K562 (cell line): ENCODE measurements around the gene RHOF. TPM values are rescaled to one million over a fixed set of nuclear protein-coding genes. Genes with fewer than 3 reads are reported as not detected.

Source experiments
- ATAC-seq: fragments of 200-7000 bp; cut with Tn5 transposase; 3 replicates; pipeline ENCODE4 v1.9.1; 2020; ENCODE audit warnings: moderate library complexity
- BruUV-seq: library from RNA; stranded (reverse); fragments of 400-500 nt; replicated peaks from 2 replicates; lab custom pipeline; 2021; lab: Mats Ljungman, UMichigan
- CTCF ChIA-PET: fragments of 300-600 bp; formaldehyde crosslinking; extraction: SDS; loops from one replicate; lab custom pipeline; 2021; ENCODE audit warnings: low intra/inter-chr PET ratio; lab: Yijun Ruan, JAX
- POLR2A ChIA-PET: fragments of 300-600, 350-650 bp; sonication (Branson Sonifier 250); formaldehyde crosslinking; extraction: SDS; loops from one replicate; lab custom pipeline; 2021; ENCODE audit warnings: antibody characterized with exemption, inconsistent platforms; lab: Yijun Ruan, JAX
- DNase-seq, 4 experiments: peaks; one replicate each; pipeline versions ENCODE4 v3.0.0 to v3.0.0-alpha.2; 2011 to 2018; ENCODE audit warnings: low spot score in 3 of 4, mixed read lengths in 3 of 4; ENCODE audit errors: extremely low read depth in 1 of 4
- FAIRE-seq: peaks from 2 replicates; lab custom pipeline; 2011; peaks lifted over from hg19 to GRCh38; lab: Jason Lieb, UNC
- H2AFZ ChIP-seq: 2 replicates; pipeline ENCODE4 v1.6.0; 2011; ENCODE audit warnings: low read depth, low read length, control low read depth, inconsistent platforms
- H3K27ac ChIP-seq: fragments of 200-600 bp; 3 replicates; pipeline ENCODE4 v1.8.0; 2011; ENCODE audit warnings: low read depth, mild to moderate bottlenecking, control low read depth, inconsistent platforms, low read length, moderate library complexity, mixed read lengths; ENCODE audit errors: extremely low read depth
- H3K27me3 ChIP-seq, 2 experiments: fragments of 300-600 bp in 1 of 2; 2 replicates in 1 of 2; 3 replicates in 1 of 2; pipeline versions ENCODE4 v1.6.0 to v1.8.0; 2011; ENCODE audit warnings: inconsistent platforms in 2 of 2, low read length in 2 of 2, mild to moderate bottlenecking in 1 of 2, mixed read lengths in 1 of 2, moderate library complexity in 1 of 2; ENCODE audit not compliant: control insufficient read depth in 2 of 2, insufficient read depth in 2 of 2
- H3K36me3 ChIP-seq: fragments of 300-600 bp; 3 replicates; pipeline ENCODE4 v1.8.0; 2011; ENCODE audit warnings: mild to moderate bottlenecking, low read length, inconsistent platforms; ENCODE audit not compliant: control insufficient read depth, insufficient read depth
- H3K4me1 ChIP-seq, 2 experiments: fragments of 200-600 bp in 1 of 2; replicated peaks in 1 of 2; 2 replicates in 1 of 2; 3 replicates in 1 of 2; pipeline versions ENCODE4 v1.5.1 to v1.8.0; 2011; ENCODE audit warnings: inconsistent platforms in 2 of 2, low read length in 2 of 2, mild to moderate bottlenecking in 1 of 2, mixed read lengths in 1 of 2, moderate library complexity in 1 of 2; ENCODE audit not compliant: control insufficient read depth in 2 of 2, insufficient read depth in 2 of 2
- H3K4me2 ChIP-seq: 2 replicates; pipeline ENCODE4 v1.6.1; 2011; ENCODE audit warnings: low read length, control low read depth, inconsistent platforms, mixed read lengths; ENCODE audit not compliant: insufficient read depth
- H3K4me3 ChIP-seq: fragments of 200-600 bp; sonication (generic), shearing (Covaris generic); 2 replicates; pipeline ENCODE4 v1.5.1; 2016; ENCODE audit warnings: control low read depth, inconsistent platforms
- H3K79me2 ChIP-seq: fragments of 200-600 bp; 3 replicates; pipeline ENCODE4 v1.8.0; 2011; ENCODE audit warnings: low read length, inconsistent platforms; ENCODE audit not compliant: control insufficient read depth, insufficient read depth
- H3K9ac ChIP-seq, 2 experiments: 2 replicates each; pipeline versions ENCODE4 v1.6.0 to v1.6.1; 2011; ENCODE audit warnings: low read depth in 2 of 2, low read length in 2 of 2, control low read depth in 1 of 2, inconsistent platforms in 1 of 2, mild to moderate bottlenecking in 1 of 2, mixed read lengths in 1 of 2; ENCODE audit not compliant: insufficient read depth in 1 of 2
- H3K9me1 ChIP-seq: one replicate; pipeline ENCODE4 v1.6.0; 2011; ENCODE audit warnings: inconsistent platforms, mild to moderate bottlenecking, low read length, moderate library complexity; ENCODE audit not compliant: control insufficient read depth, insufficient read depth
- H3K9me3 ChIP-seq: replicated peaks from 2 replicates; pipeline ENCODE4 v1.5.1; 2011; ENCODE audit warnings: low read depth, low read length, inconsistent platforms; ENCODE audit not compliant: control insufficient read depth, insufficient read depth
- H4K20me1 ChIP-seq: replicated peaks from 2 replicates; pipeline ENCODE4 v1.6.1; 2011; ENCODE audit warnings: low read length, inconsistent platforms, mixed read lengths; ENCODE audit not compliant: control insufficient read depth, insufficient read depth
- ATF6 ChIP-seq: sonication (generic); formaldehyde crosslinking; IDR thresholded peaks from 2 replicates; pipeline ENCODE4 v1.4.0; 2020; ENCODE audit warnings: mild to moderate bottlenecking, missing genetic modification reagents
- CEBPB ChIP-seq: fragments of 450-650 bp; IDR thresholded peaks from 2 replicates; pipeline ENCODE4 v1.6.1; 2016; ENCODE audit warnings: missing genetic modification characterization, missing compliant biosample characterization
- CHAMP1 ChIP-seq: fragments of 450-650 bp; IDR thresholded peaks from 2 replicates; pipeline ENCODE4 v1.6.1; 2016; ENCODE audit warnings: mild to moderate bottlenecking
- CREB3L1 ChIP-seq: fragments of 450-650 bp; IDR thresholded peaks from 2 replicates; pipeline ENCODE4 v1.6.1; 2014; ENCODE audit warnings: low read depth, mild to moderate bottlenecking, moderate library complexity, borderline replicate concordance
- DPF2 ChIP-seq: fragments of 450-650 bp; IDR thresholded peaks from 2 replicates; pipeline ENCODE4 v1.6.1; 2016
- NCOA6 ChIP-seq: fragments of 450-650 bp; IDR thresholded peaks from 2 replicates; pipeline ENCODE4 v1.6.1; 2017; ENCODE audit warnings: mild to moderate bottlenecking
- NFIX ChIP-seq: fragments of 250-450 bp; sonication (Bioruptor Pico); IDR thresholded peaks from 2 replicates; pipeline ENCODE4 v1.4.0; 2020; ENCODE audit warnings: low read depth, mild to moderate bottlenecking, moderate library complexity
- ZBTB11 ChIP-seq, 3 experiments: fragments of 200-800 bp in 1 of 3; fragments of 250-450 bp in 1 of 3; fragments of 450-650 bp in 1 of 3; sonication (Bioruptor Pico) in 1 of 3; sonication (Bioruptor generic) in 1 of 3; formaldehyde crosslinking in 1 of 3; IDR thresholded peaks; 2 replicates each; pipeline versions ENCODE4 v1.6.1 to v1.8.0; 2016 to 2022; ENCODE audit warnings: mild to moderate bottlenecking in 2 of 3, missing genetic modification characterization in 2 of 3, missing compliant biosample characterization in 1 of 3, moderate library complexity in 1 of 3
- ZBTB7A ChIP-seq: IDR thresholded peaks from 2 replicates; pipeline ENCODE4 v1.6.1; 2011; ENCODE audit warnings: low read depth, mild to moderate bottlenecking, low read length, moderate library complexity, borderline replicate concordance; ENCODE audit not compliant: control insufficient read depth
- WGBS: fragments of 100-300 bp; shearing (Covaris generic); methylation state at CpG from one replicate; pipeline ENCODE4 v1.1.6; 2016; ENCODE audit warnings: low coverage, mixed read lengths; ENCODE audit not compliant: insufficient coverage; ENCODE audit errors: missing lambda C conversion rate; 5-methylcytosine and 5-hydroxymethylcytosine counted together
- in situ Hi-C: fragments of 300-500 bp; cut with MboI; formaldehyde crosslinking; loops from 4 replicates; pipeline ENCODE4 v1.15.0; 2018; ENCODE audit warnings: inconsistent platforms, mixed read lengths
- intact Hi-C: fragments of 100-400 bp; cut with micrococcal nuclease; formaldehyde crosslinking; loops from 2 replicates; pipeline ENCODE4 v1.14.2; 2022
- polyA plus RNA-seq, 8 experiments: library from polyadenylated mRNA; depleted of rRNA in 4 of 8; stranded (reverse) in 5 of 8; unstranded in 3 of 8; fragments of >200 nt; fragmentation: Nextera tagmentation in 2 of 8; fragmentation: Illumina TruSeq in 1 of 8; extraction: Ambion mirVana in 2 of 8; extraction: Trizol in 1 of 8; gene quantifications; 2 replicates each; pipeline versions ENCODE4 v1.2.1 to v1.2.3, GENCODE V29; 2011 to 2014; ENCODE audit warnings: inconsistent platforms in 1 of 8, missing spikeins in 1 of 8
- total RNA-seq, 7 experiments: library from RNA; depleted of rRNA in 6 of 7; stranded (reverse); fragments of >200 nt in 6 of 7; fragmentation: Illumina TruSeq in 2 of 7; extraction: Trizol in 2 of 7; gene quantifications; 2 replicates each; pipeline versions ENCODE4 v1.2.1 to v1.2.3, GENCODE V29; 2011 to 2021; ENCODE audit warnings: low replicate concordance in 1 of 7

The RHOF gene
- total and polyA plus RNA-seq, 9 of the 15 experiments (the other 6 are each of a cell fraction or from before 2014, with no cell fraction given): 0.13 to 10.1 (median 4.0) TPM

- ATAC-seq (no peak), FAIRE-seq (no peak), DNase-seq (no peak)
- no TSS peak for BruUV-seq
- ChIA-PET POLR2A (no interaction called here), CTCF (no interaction called here)
- Histone ChIP-seq H3K9me1 (peaks cover 4% of the 10 kb centered on the region), H3K4me2 (no peak overlapping the region; the same call in 1 of the 2 replicates), H3K27ac (peak overlapping the region; percentile 76; the same call in 2 of the 3 replicates), H3K36me3 (peaks cover 18% of the 10 kb centered on the region), H3K4me1 (peaks cover 35 to 44% of the 10 kb centered on the region in 2 experiments), H3K4me3 (no peak overlapping the region), H3K79me2 (peaks cover 15% of the 10 kb centered on the region; the same call in 2 of the 3 replicates), H3K9me3 (no peaks in the 10 kb centered on the region), H4K20me1 (no peaks in the 10 kb centered on the region), H3K9ac (no peak overlapping the region; a peak in 1 of 4 replicates), H2AFZ (no peak overlapping the region), H3K27me3 (no peaks in the 10 kb centered on the region)
- intact Hi-C loops (no loop called here), in situ Hi-C loops (no loop called here)
- 51% methylated on average over 6 of the region's 6 CpGs for WGBS
- TF ChIP-seq NCOA6 (no peak), DPF2 (0 out of 2 replicates have a peak, but pooled peaks have one; percentile 31), CHAMP1 (no peak), CREB3L1 (no peak), ZBTB11 (CRISPR knock-in tag; IDR thresholded peaks at IDR 0.05) (no peak), NFIX (CRISPR knock-in tag) (no peak), ATF6 (CRISPR knock-in tag) (no peak), ZBTB7A (no peak), CEBPB (no peak)
Observed at GRCh38 chr12:121741743-121742142, 51.7 kb downstream of the RHOF start.
